ENCODE measurements around the gene LCLAT1.
"Not testable (repeated sequence)": the region's sequence is repeated elsewhere in the genome, so short reads cannot be mapped to it uniquely, and the experiment has no call there.

LCLAT1 gene

GRCh38 chr2:30643013-30643412 lies 196.0 kb downstream of the LCLAT1 start:
- H3K27me3 ChIP-seq (ENCODE audit: control insufficient read depth in 1 of 2, insufficient read depth in 2 of 2, low read length in 2 of 2); H3K4me3 ChIP-seq (ENCODE audit: low read depth in 1 of 2, low read length in 2 of 2); H3K9me3 ChIP-seq (ENCODE audit: control insufficient read depth in 1 of 2, low read length in 2 of 2); H3K27ac ChIP-seq (ENCODE audit: low read depth, low read length); H3K9ac ChIP-seq (ENCODE audit: low read depth in 1 of 2, low read length in 2 of 2); H3K4me1 ChIP-seq (ENCODE audit: control insufficient read depth in 1 of 2, insufficient read depth in 2 of 2, low read length in 2 of 2): not testable (repeated sequence)
- peaks cover 0 to 13% of the 10 kb centered on the region in 2 donors for H3K36me3 ChIP-seq (ENCODE audit: control insufficient read depth in 1 of 2, insufficient read depth in 2 of 2, low read length in 2 of 2)

DNA sequence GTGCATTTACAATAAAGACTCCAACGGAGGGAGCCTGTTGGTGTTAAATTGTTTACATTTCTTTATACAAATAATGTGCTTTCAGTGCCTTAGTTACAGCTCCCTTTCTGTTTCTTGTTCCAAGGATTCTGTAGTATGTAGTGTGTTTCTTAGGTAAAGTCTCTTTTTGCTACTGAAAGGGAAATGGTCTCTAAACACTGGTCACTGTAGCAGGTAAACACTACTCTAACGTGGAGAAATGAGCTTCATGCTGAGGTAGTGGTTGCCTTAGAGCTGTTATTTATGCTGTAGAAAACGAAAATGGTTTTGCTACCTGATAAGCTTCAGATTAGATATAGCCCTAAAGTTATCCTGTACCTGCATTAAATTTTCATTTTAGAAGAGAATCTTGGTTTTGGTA lies 196.6 kb downstream of the LCLAT1 start:
- H3K4me1 ChIP-seq (ENCODE audit: control insufficient read depth in 1 of 2, insufficient read depth in 2 of 2, low read length in 2 of 2): no peaks in the 10 kb centered on the region
- H3K9ac ChIP-seq (ENCODE audit: low read depth in 1 of 2, low read length in 2 of 2): no peak overlapping the region
- no peaks in the 10 kb centered on the region for H3K27me3 ChIP-seq (ENCODE audit: control insufficient read depth in 1 of 2, insufficient read depth in 2 of 2, low read length in 2 of 2)
- H3K9me3 ChIP-seq (ENCODE audit: control insufficient read depth in 1 of 2, low read length in 2 of 2): no peaks in the 10 kb centered on the region
- no peak overlapping the region for H3K4me3 ChIP-seq (ENCODE audit: low read depth in 1 of 2, low read length in 2 of 2)
- H3K27ac ChIP-seq (ENCODE audit: low read depth, low read length): no peak overlapping the region
- peaks cover 0 to 13% of the 10 kb centered on the region in 2 donors for H3K36me3 ChIP-seq (ENCODE audit: control insufficient read depth in 1 of 2, insufficient read depth in 2 of 2, low read length in 2 of 2)

DNA sequence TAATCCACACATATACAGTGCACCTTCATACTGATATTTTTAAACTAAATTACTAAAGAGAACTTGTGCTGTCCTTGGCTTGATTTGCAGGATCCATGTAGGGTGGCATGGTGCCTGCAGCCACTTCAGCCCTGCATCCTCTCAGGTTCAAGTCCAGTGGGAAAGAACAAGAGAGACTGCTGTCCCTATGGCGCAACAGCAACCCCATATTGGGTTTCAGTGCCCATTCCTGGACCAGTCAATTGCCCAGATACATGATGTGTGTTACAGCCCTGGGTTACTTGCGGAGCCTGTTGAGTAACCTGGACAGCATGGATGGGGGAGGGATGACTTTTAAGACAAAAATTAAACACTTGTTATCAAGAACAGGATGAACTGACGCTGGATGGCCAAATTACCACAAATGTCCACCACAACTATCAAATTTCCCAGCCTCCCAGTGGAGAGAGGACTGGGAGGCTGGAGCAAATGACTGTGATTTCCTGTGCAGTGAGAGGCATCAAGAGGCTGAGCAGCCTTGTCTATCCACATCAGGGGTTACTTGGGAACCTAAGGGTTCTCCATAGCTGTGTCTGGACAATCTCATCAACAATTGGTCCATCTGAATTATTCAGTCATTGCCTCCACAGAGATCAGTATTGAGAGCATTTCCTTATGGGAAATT lies 198.2 kb downstream of the LCLAT1 start:
- H3K4me3 ChIP-seq (ENCODE audit: low read depth in 1 of 2, low read length in 2 of 2): no peak overlapping the region
- no peaks in the 10 kb centered on the region for H3K27me3 ChIP-seq (ENCODE audit: control insufficient read depth in 1 of 2, insufficient read depth in 2 of 2, low read length in 2 of 2)
- no peaks in the 10 kb centered on the region for H3K9me3 ChIP-seq (ENCODE audit: control insufficient read depth in 1 of 2, low read length in 2 of 2)
- H3K27ac ChIP-seq (ENCODE audit: low read depth, low read length): no peak overlapping the region
- no peak overlapping the region for H3K9ac ChIP-seq (ENCODE audit: low read depth in 1 of 2, low read length in 2 of 2)
- H3K4me1 ChIP-seq (ENCODE audit: control insufficient read depth in 1 of 2, insufficient read depth in 2 of 2, low read length in 2 of 2): no peaks in the 10 kb centered on the region
- peaks cover 0 to 10% of the 10 kb centered on the region in 2 donors for H3K36me3 ChIP-seq (ENCODE audit: control insufficient read depth in 1 of 2, insufficient read depth in 2 of 2, low read length in 2 of 2)

DNA sequence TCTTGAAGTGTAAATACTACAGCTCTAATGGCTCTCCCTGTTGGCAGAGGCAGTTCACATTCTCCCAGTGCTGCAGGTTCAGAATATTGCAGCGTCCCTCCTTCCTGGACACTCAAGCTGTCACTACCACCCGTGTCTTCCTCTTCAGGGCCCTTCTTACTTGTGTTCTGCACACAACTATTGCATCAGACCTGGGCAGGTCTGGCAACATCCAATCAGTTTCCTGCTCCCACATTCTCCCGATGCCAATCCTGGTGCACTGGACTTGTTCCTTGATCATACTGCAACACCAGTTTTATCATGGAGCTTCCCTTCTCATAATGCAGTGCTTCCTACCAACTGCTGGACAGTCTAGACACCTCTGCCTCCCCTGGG lies 198.7 kb downstream of the LCLAT1 start:
- no peaks in the 10 kb centered on the region for H3K27me3 ChIP-seq (ENCODE audit: control insufficient read depth in 1 of 2, insufficient read depth in 2 of 2, low read length in 2 of 2)
- no peaks in the 10 kb centered on the region for H3K9me3 ChIP-seq (ENCODE audit: control insufficient read depth in 1 of 2, low read length in 2 of 2)
- H3K4me1 ChIP-seq (ENCODE audit: control insufficient read depth in 1 of 2, insufficient read depth in 2 of 2, low read length in 2 of 2): no peaks in the 10 kb centered on the region
- H3K4me3 ChIP-seq (ENCODE audit: low read depth in 1 of 2, low read length in 2 of 2): no peak overlapping the region
- no peak overlapping the region for H3K27ac ChIP-seq (ENCODE audit: low read depth, low read length)
- no peak overlapping the region for H3K9ac ChIP-seq (ENCODE audit: low read depth in 1 of 2, low read length in 2 of 2)
- H3K36me3 ChIP-seq (ENCODE audit: control insufficient read depth in 1 of 2, insufficient read depth in 2 of 2, low read length in 2 of 2): peaks cover 0 to 6% of the 10 kb centered on the region in 2 donors

DNA sequence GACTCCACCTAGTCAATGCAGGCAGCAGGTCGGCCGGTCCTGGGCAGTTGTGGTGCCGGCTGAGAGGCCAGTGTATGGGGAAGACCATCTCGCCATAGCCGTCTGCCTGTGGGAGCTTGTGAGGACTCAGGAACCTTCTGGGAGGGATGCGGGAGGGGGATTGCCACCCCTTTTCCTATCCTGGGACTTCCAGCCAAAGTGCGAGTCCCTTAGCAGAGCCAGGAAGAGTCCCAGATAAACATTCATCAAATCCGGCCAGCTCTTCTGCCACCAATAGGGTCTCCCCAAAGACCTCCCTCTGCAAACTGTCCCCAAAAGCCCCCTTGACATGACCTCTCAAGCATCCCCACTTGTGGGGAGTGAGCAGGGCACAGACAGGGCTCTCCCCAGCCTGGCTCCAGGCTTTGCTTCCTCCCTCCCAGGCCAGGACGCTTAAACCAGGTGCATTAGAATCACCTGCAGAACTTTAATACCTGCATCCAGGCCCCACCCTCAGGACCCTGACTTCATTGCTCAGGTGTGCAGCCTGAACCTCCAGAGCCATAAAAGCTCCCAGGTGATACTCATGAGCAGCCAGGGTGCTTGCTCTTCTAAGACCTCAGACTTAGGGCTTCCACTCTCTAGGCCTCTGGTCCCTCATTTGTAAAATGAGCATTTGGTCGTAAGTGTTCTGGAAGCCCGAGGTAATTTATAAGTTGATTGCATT lies 200.9 kb downstream of the LCLAT1 start:
- no peak overlapping the region for H3K27ac ChIP-seq (ENCODE audit: low read depth, low read length)
- H3K9me3 ChIP-seq (ENCODE audit: control insufficient read depth in 1 of 2, low read length in 2 of 2): no peaks in the 10 kb centered on the region
- no peaks in the 10 kb centered on the region for H3K4me1 ChIP-seq (ENCODE audit: control insufficient read depth in 1 of 2, insufficient read depth in 2 of 2, low read length in 2 of 2)
- H3K9ac ChIP-seq (ENCODE audit: low read depth in 1 of 2, low read length in 2 of 2): no peak overlapping the region
- H3K4me3 ChIP-seq (ENCODE audit: low read depth in 1 of 2, low read length in 2 of 2): no peak overlapping the region
- H3K36me3 ChIP-seq (ENCODE audit: control insufficient read depth in 1 of 2, insufficient read depth in 2 of 2, low read length in 2 of 2): no peaks in the 10 kb centered on the region
- no peaks in the 10 kb centered on the region for H3K27me3 ChIP-seq (ENCODE audit: control insufficient read depth in 1 of 2, insufficient read depth in 2 of 2, low read length in 2 of 2)

GRCh38 chr2:30649278-30649677 lies 202.2 kb downstream of the LCLAT1 start:
- Histone ChIP-seq H3K36me3 (ENCODE audit: control insufficient read depth in 1 of 2, insufficient read depth in 2 of 2, low read length in 2 of 2) (no peaks in the 10 kb centered on the region), H3K9me3 (ENCODE audit: control insufficient read depth in 1 of 2, low read length in 2 of 2) (no peaks in the 10 kb centered on the region), H3K9ac (ENCODE audit: low read depth in 1 of 2, low read length in 2 of 2) (no peak overlapping the region), H3K27ac (ENCODE audit: low read depth, low read length) (no peak overlapping the region), H3K27me3 (ENCODE audit: control insufficient read depth in 1 of 2, insufficient read depth in 2 of 2, low read length in 2 of 2) (no peaks in the 10 kb centered on the region), H3K4me1 (ENCODE audit: control insufficient read depth in 1 of 2, insufficient read depth in 2 of 2, low read length in 2 of 2) (no peaks in the 10 kb centered on the region), H3K4me3 (ENCODE audit: low read depth in 1 of 2, low read length in 2 of 2) (no peak overlapping the region)

DNA sequence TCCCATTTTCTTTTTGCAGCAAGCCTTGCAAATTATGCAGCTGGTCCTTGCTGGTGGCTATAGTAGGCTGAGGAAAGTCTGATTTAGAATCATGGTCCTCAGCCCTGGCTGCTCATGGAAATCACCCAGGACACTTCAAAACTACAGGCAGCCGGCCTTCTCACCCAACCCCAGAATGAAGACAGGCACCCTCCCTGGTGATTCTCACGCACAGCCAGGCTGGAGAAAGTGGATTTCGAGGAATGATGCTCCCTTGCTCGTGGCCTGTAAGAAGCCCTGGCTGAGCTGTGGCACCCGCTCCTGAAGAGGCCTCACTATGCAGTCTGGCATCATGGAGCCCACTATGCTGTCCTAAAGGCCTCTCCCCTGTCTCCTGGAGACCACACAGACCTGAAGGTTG lies 202.8 kb downstream of the LCLAT1 start:
- Histone ChIP-seq H3K4me1 (ENCODE audit: control insufficient read depth in 1 of 2, insufficient read depth in 2 of 2, low read length in 2 of 2) (no peaks in the 10 kb centered on the region), H3K4me3 (ENCODE audit: low read depth in 1 of 2, low read length in 2 of 2) (no peak overlapping the region), H3K27me3 (ENCODE audit: control insufficient read depth in 1 of 2, insufficient read depth in 2 of 2, low read length in 2 of 2) (no peaks in the 10 kb centered on the region), H3K9ac (ENCODE audit: low read depth in 1 of 2, low read length in 2 of 2) (no peak overlapping the region), H3K9me3 (ENCODE audit: control insufficient read depth in 1 of 2, low read length in 2 of 2) (no peaks in the 10 kb centered on the region), H3K36me3 (ENCODE audit: control insufficient read depth in 1 of 2, insufficient read depth in 2 of 2, low read length in 2 of 2) (no peaks in the 10 kb centered on the region), H3K27ac (ENCODE audit: low read depth, low read length) (no peak overlapping the region)

- H3K9ac ChIP-seq (ENCODE audit: low read depth in 1 of 2, low read length in 2 of 2): no peak overlapping the region
- H3K4me3 ChIP-seq (ENCODE audit: low read depth in 1 of 2, low read length in 2 of 2): no peak overlapping the region
- no peaks in the 10 kb centered on the region for H3K27me3 ChIP-seq (ENCODE audit: control insufficient read depth in 1 of 2, insufficient read depth in 2 of 2, low read length in 2 of 2)
- H3K36me3 ChIP-seq (ENCODE audit: control insufficient read depth in 1 of 2, insufficient read depth in 2 of 2, low read length in 2 of 2): no peaks in the 10 kb centered on the region
- no peaks in the 10 kb centered on the region for H3K9me3 ChIP-seq (ENCODE audit: control insufficient read depth in 1 of 2, low read length in 2 of 2)
- no peaks in the 10 kb centered on the region for H3K4me1 ChIP-seq (ENCODE audit: control insufficient read depth in 1 of 2, insufficient read depth in 2 of 2, low read length in 2 of 2)
- no peak overlapping the region for H3K27ac ChIP-seq (ENCODE audit: low read depth, low read length)
These were observed 205.3 kb downstream of the LCLAT1 start for GRCh38 chr2:30652271-30652915.

DNA sequence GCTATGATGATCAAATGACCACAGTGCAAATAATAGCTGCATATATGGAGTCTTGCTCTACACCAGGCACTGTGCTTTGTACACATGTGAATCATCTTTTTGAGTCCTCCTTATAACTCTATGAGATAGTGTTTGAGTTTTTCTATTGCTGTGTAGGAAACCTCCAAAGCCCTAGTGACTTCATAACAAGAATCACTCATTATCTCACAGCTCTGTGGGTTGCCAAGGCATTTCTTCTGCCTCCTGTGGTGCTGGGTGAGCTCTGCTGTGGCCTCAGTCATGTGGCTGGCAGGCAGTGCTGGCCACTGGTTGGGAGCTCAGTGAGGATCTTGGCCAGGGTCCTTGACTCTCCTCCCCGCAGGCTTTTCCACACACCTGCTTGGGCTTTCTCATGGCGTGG lies 206.8 kb downstream of the LCLAT1 start:
- H3K9me3 ChIP-seq (ENCODE audit: control insufficient read depth in 1 of 2, low read length in 2 of 2): no peaks in the 10 kb centered on the region
- H3K4me3 ChIP-seq (ENCODE audit: low read depth in 1 of 2, low read length in 2 of 2): no peak overlapping the region
- no peak overlapping the region for H3K9ac ChIP-seq (ENCODE audit: low read depth in 1 of 2, low read length in 2 of 2)
- H3K4me1 ChIP-seq (ENCODE audit: control insufficient read depth in 1 of 2, insufficient read depth in 2 of 2, low read length in 2 of 2): no peaks in the 10 kb centered on the region
- no peaks in the 10 kb centered on the region for H3K27me3 ChIP-seq (ENCODE audit: control insufficient read depth in 1 of 2, insufficient read depth in 2 of 2, low read length in 2 of 2)
- no peak overlapping the region for H3K27ac ChIP-seq (ENCODE audit: low read depth, low read length)
- H3K36me3 ChIP-seq (ENCODE audit: control insufficient read depth in 1 of 2, insufficient read depth in 2 of 2, low read length in 2 of 2): no peaks in the 10 kb centered on the region

DNA sequence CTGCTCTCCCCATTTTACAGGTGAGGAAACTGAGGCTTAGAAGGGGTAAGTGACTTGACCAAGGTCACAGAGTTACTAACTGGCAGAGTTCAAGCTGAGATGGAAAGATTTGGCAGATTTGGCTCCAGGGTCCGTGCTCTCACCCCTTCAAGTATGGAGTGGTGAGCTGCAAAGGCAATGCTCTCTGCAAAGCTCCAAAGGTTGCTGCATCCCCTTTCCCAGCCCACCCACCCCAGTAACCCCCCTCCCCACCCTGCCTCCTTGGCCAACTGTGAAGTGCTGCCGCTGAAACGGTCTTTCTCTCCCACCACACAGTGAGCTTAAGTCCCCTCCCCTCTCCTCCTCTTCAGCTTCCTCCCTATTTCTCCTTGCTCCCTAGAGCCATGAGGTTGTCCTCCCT lies 207.4 kb downstream of the LCLAT1 start:
- Histone ChIP-seq H3K9me3 (ENCODE audit: control insufficient read depth in 1 of 2, low read length in 2 of 2) (no peaks in the 10 kb centered on the region), H3K9ac (ENCODE audit: low read depth in 1 of 2, low read length in 2 of 2) (no peak overlapping the region), H3K27me3 (ENCODE audit: control insufficient read depth in 1 of 2, insufficient read depth in 2 of 2, low read length in 2 of 2) (no peaks in the 10 kb centered on the region), H3K27ac (ENCODE audit: low read depth, low read length) (no peak overlapping the region), H3K4me3 (ENCODE audit: low read depth in 1 of 2, low read length in 2 of 2) (no peak overlapping the region), H3K4me1 (ENCODE audit: control insufficient read depth in 1 of 2, insufficient read depth in 2 of 2, low read length in 2 of 2) (no peaks in the 10 kb centered on the region), H3K36me3 (ENCODE audit: control insufficient read depth in 1 of 2, insufficient read depth in 2 of 2, low read length in 2 of 2) (no peaks in the 10 kb centered on the region)

Measured in duodenal mucosa (tissue), 2 donors.